Neural progenitor cell (in vitro differentiated cells): ENCODE measurements around the gene KIF18B.

Experiments
- EZH2 ChIP-seq: fragments of 200-600 bp; sonication (generic); IDR thresholded peaks from 2 replicates; pipeline ENCODE4 v1.6.1; 2017; ENCODE audit warnings: antibody characterized with exemption, mild to moderate bottlenecking, moderate library complexity
- EZH2phosphoT487 ChIP-seq: fragments of 200-600 bp; sonication (generic); IDR thresholded peaks from 2 replicates; pipeline ENCODE4 v1.6.1; 2017; ENCODE audit warnings: antibody characterized with exemption
- TF ChIP-seq, protein P1 (sequence below): fragments of 200-600 bp; sonication (generic); IDR thresholded peaks from 2 replicates; pipeline ENCODE4 v1.5.1; 2017; ENCODE audit warnings: antibody characterized with exemption, mild to moderate bottlenecking

DNA sequence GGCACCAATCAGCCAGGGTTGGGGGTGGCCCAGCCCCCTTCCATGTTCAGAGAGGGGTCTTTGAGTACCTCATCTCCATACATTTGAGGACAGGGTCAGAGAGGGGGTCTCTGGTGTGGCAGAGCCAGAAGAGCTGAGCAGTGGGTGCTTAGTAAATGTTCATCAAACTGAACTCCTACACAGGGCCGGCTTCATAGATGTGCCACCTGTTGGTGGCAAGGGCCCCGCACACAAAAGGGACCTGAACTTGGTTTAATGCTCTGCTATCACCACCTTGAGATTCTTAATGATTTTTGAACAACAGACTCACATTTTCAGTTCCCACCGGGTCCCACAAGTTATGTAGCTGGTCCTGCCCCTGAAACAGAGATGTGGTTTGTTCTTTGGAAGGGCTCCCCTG, 29.5 kb upstream of the KIF18B start:
- TF ChIP-seq, protein P1, sequence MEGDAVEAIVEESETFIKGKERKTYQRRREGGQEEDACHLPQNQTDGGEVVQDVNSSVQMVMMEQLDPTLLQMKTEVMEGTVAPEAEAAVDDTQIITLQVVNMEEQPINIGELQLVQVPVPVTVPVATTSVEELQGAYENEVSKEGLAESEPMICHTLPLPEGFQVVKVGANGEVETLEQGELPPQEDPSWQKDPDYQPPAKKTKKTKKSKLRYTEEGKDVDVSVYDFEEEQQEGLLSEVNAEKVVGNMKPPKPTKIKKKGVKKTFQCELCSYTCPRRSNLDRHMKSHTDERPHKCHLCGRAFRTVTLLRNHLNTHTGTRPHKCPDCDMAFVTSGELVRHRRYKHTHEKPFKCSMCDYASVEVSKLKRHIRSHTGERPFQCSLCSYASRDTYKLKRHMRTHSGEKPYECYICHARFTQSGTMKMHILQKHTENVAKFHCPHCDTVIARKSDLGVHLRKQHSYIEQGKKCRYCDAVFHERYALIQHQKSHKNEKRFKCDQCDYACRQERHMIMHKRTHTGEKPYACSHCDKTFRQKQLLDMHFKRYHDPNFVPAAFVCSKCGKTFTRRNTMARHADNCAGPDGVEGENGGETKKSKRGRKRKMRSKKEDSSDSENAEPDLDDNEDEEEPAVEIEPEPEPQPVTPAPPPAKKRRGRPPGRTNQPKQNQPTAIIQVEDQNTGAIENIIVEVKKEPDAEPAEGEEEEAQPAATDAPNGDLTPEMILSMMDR, result no peak
- TF ChIP-seq EZH2, result no peak
- no peak for TF ChIP-seq EZH2phosphoT487
